GM10266 (cell line): ENCODE data around the gene EDEM2.
"Not testable (repeated sequence)": the region's sequence is repeated elsewhere in the genome, so short reads cannot be mapped to it uniquely, and the experiment has no call there.

Experiments used
- DNase-seq: peaks from one replicate; pipeline ENCODE4 v3.0.0; 2012; ENCODE audit errors: extremely low spot score
- TF ChIP-seq, protein P1 (sequence below): IDR thresholded peaks from 2 replicates; pipeline ENCODE4 v1.5.1; 2012; ENCODE audit warnings: mild to moderate bottlenecking, low read depth; ENCODE audit not compliant: control insufficient read depth, insufficient read depth; ENCODE audit errors: missing control alignments

The EDEM2 gene

DNA sequence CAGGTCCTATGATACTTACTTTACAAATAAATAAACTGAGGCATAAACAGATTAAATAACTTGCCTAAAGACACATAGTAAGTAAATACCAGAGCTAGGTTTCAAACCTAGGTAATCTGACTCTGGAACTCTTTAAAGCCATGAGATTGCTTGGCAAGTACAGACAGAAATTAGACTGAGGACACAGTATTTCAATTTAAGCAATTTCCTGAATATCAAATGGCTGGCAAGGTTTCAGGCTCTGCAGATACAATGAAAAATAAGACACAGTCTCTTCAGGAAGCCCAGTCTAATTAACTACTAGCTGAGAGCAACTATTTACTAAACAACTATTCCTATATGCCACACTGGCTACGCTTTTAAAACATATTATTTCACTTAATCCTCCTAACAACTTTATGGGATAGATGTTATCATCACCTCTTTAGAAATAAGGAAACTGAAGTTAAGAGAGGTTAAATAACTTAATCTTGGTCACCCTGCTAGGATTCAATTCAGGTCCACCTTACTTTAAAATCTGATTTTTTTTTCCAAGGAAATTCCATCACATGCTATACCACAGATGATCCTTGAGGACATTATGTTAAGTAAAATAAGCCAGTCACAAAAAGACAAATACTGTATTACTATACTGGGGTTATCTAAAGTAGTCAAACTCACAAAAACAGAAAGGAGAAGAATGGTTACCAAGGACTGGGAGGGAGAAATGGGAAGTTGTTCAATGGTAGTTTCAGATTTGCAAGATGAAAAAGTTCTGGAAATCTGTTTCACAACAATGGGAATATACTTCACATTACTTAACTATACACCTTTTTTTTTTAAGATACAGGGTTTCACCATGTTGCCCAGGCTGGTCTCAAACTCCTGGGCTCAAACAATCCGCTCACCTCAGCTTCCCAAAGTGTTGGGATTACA is 58.6 kb downstream of the EDEM2 start:
- TF ChIP-seq, protein P1, sequence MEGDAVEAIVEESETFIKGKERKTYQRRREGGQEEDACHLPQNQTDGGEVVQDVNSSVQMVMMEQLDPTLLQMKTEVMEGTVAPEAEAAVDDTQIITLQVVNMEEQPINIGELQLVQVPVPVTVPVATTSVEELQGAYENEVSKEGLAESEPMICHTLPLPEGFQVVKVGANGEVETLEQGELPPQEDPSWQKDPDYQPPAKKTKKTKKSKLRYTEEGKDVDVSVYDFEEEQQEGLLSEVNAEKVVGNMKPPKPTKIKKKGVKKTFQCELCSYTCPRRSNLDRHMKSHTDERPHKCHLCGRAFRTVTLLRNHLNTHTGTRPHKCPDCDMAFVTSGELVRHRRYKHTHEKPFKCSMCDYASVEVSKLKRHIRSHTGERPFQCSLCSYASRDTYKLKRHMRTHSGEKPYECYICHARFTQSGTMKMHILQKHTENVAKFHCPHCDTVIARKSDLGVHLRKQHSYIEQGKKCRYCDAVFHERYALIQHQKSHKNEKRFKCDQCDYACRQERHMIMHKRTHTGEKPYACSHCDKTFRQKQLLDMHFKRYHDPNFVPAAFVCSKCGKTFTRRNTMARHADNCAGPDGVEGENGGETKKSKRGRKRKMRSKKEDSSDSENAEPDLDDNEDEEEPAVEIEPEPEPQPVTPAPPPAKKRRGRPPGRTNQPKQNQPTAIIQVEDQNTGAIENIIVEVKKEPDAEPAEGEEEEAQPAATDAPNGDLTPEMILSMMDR = no peak

GRCh38 chr20:35087791-35088190 is 59.3 kb downstream of the EDEM2 start:
- TF ChIP-seq, protein P1 = no peak
- DNase-seq = no peak

More for the DNA sequence above, 58.6 kb downstream of the EDEM2 start:
- no peak for DNase-seq

DNA sequence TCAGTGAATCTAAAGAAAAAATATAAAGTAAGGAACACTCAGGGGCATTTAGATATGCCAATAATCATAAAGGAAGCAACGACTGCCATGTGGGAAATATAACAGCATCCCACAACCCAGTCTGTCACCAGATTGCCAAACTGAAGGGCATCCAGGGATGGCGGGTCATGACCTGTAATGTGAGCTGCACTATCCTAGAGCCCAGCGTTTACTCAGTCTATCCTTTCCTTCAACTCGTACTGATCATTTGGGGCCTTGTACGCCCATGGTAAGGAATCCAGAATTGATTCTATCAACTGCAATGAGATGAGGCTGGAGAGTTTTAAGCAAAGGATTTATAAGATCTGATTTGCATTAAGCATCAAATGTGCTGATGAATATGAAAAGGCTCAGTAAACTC is 59.8 kb downstream of the EDEM2 start:
- DNase-seq = no peak

GRCh38 chr20:35085477-35086225 is 61.5 kb downstream of the EDEM2 start:
- DNase-seq = no peak

More for the DNA sequence above, 59.8 kb downstream of the EDEM2 start:
- TF ChIP-seq, protein P1 = no peak

DNA sequence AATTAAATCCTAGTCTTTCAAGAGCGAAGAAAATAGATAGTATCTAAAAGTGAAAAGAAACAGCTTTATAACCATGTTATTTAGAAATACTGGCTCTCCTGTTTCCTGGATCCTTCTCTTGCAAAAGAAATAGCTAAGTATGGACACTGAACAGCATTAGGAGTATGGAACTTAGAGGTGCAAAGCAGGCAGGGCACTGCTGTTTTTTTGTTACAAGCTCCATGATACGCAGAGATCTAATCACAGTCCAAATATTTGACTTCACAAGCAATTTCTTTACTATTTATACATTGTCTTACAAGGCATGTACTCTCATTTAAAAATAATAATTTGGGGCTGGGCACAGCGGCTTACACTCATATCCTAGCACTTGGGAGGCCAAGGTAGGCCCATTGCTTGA is 62.1 kb downstream of the EDEM2 start:
- TF ChIP-seq, protein P1 = no peak
- DNase-seq = no peak

More at GRCh38 chr20:35085477-35086225, 61.5 kb downstream of the EDEM2 start:
- TF ChIP-seq, protein P1 = no peak

DNA sequence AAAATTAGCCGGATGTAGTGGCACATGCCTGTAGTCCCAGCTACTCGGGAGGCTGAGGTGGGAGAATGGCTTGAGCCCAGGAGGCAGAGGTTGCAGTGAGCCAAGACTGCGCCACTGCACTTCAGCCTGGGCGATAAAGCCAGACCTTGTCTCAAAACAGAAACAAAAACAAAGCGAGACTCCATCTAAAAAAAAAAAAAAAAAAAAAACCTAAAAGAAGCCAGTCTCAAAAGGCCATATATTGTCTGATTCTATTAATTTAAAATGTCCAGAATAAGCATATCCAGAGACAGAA is 66.8 kb downstream of the EDEM2 start:
- not testable (repeated sequence) for DNase-seq

- TF ChIP-seq, protein P1 = no peak
- no peak for DNase-seq
Measured at GRCh38 chr20:35079472-35080347, 67.4 kb downstream of the EDEM2 start.
